Thyroid gland (tissue), 4 donors: ENCODE measurements around the gene KIF2B. TPM values are rescaled to one million over a fixed set of nuclear protein-coding genes. Genes with fewer than 3 reads are reported as not detected.
"Not testable (repeated sequence)": the region's sequence is repeated elsewhere in the genome, so short reads cannot be mapped to it uniquely, and the experiment has no call there.

Source experiments
- DNase-seq, 2 donors: peaks; one replicate each; pipeline ENCODE4 v3.0.0-alpha.2; 2019
- H3K27ac ChIP-seq, 3 donors: fragments of 200-600 bp; sonication (generic); 1 replicate in 2 of 3; 2 replicates in 1 of 3; pipeline ENCODE4 v1.5.1; 2016 to 2019; ENCODE audit warnings: mild to moderate bottlenecking in 1 of 3, moderate library complexity in 1 of 3
- H3K27me3 ChIP-seq: fragments of 200-600 bp; sonication (generic); one replicate; pipeline ENCODE4 v1.5.1; 2019
- H3K36me3 ChIP-seq, 2 donors: fragments of 200-600 bp; sonication (generic); one replicate each; pipeline ENCODE4 v1.5.1; 2016 to 2019
- H3K4me1 ChIP-seq, 2 donors: fragments of 200-600 bp; sonication (generic); one replicate each; pipeline ENCODE4 v1.5.1; 2017 to 2019
- H3K4me3 ChIP-seq, 3 donors: fragments of 200-600 bp; sonication (generic); replicated peaks in 1 of 3; 1 replicate in 2 of 3; 2 replicates in 1 of 3; pipeline ENCODE4 v1.5.1; 2016; ENCODE audit warnings: mild to moderate bottlenecking in 1 of 3
- H3K9me3 ChIP-seq: fragments of 200-600 bp; sonication (generic); one replicate; pipeline ENCODE4 v1.5.1; 2017
- CTCF ChIP-seq, 6 experiments: fragments of 200-600 bp in 3 of 6; fragments of 450-650 bp in 3 of 6; sonication (generic) in 3 of 6; IDR thresholded peaks; one replicate each; pipeline ENCODE4 v1.5.1; 2016 to 2019; ENCODE audit warnings: antibody characterized with exemption in 6 of 6, mild to moderate bottlenecking in 2 of 6, inconsistent platforms in 1 of 6, moderate library complexity in 1 of 6
- POLR2A ChIP-seq, 2 donors: fragments of 450-650 bp; IDR thresholded peaks; one replicate each; pipeline ENCODE4 v1.6.1; 2017; ENCODE audit warnings: antibody characterized with exemption in 2 of 2, mild to moderate bottlenecking in 2 of 2, moderate library complexity in 1 of 2
- whole genome bisulfite sequencing, 2 donors: methylation state at CpG; one replicate each; pipeline ENCODE4 v1.1.5; 2017; 5-methylcytosine and 5-hydroxymethylcytosine counted together
- intact Hi-C: fragments of 100-400 bp; cut with DNase I; formaldehyde crosslinking; loops from one replicate; pipeline ENCODE4 v1.15.1; 2023
- total RNA-seq, 4 donors: library from RNA; depleted of rRNA; stranded (reverse); fragments of >200 nt; gene quantifications; one replicate each; pipeline ENCODE4 v1.2.3, GENCODE V29; 2016

KIF2B gene
- total RNA-seq, 4 donors from 2014 or later, result 0.11 to 0.27 TPM; not detected in 2

- H3K4me1 ChIP-seq, result no peaks in the 10 kb centered on the region
- no peak overlapping the region for H3K27ac ChIP-seq
- DNase-seq, result no peak
- H3K9me3 ChIP-seq, result no peaks in the 10 kb centered on the region
- H3K4me3 ChIP-seq, result no peak overlapping the region
- intact Hi-C loops, result no loop called here
- no peaks in the 10 kb centered on the region for H3K27me3 ChIP-seq
- WGBS, 2 donors, result 37 to 45% methylated on average over 6 of the region's 6 CpGs
- no peaks in the 10 kb centered on the region for H3K36me3 ChIP-seq
- TF ChIP-seq CTCF (IDR thresholded peaks at IDR 0.05) (no peak), POLR2A (IDR thresholded peaks at IDR 0.05) (no peak)
These were observed 15.4 kb upstream of the KIF2B start for GRCh38 chr17:53807286-53807685.

- TF ChIP-seq POLR2A (IDR thresholded peaks at IDR 0.05), result no peak
- no peak for TF ChIP-seq CTCF (IDR thresholded peaks at IDR 0.05)
- no peak overlapping the region for H3K4me3 ChIP-seq
- H3K9me3 ChIP-seq, result no peaks in the 10 kb centered on the region
- no peak overlapping the region for H3K27ac ChIP-seq
- peaks cover 0 to 3% of the 10 kb centered on the region in 2 donors for H3K4me1 ChIP-seq
- H3K27me3 ChIP-seq, result no peaks in the 10 kb centered on the region
- no peaks in the 10 kb centered on the region for H3K36me3 ChIP-seq
- DNase-seq, result no peak
- intact Hi-C loops, result no loop called here
- 96 to 97% methylated on average over 1 of the region's 1 CpG for WGBS, 2 donors
These were observed 4.5 kb upstream of the KIF2B start for GRCh38 chr17:53818271-53818670.

- no peak for DNase-seq
- 79 to 80% methylated on average over 2 of the region's 2 CpGs for WGBS, 2 donors
- Histone ChIP-seq H3K4me3 (no peak overlapping the region), H3K9me3 (no peaks in the 10 kb centered on the region), H3K27me3 (no peaks in the 10 kb centered on the region), H3K36me3 (no peaks in the 10 kb centered on the region), H3K4me1 (peaks cover 0 to 3% of the 10 kb centered on the region in 2 donors), H3K27ac (no peak overlapping the region)
- TF ChIP-seq CTCF (IDR thresholded peaks at IDR 0.05) (no peak), POLR2A (IDR thresholded peaks at IDR 0.05) (no peak)
- intact Hi-C loops, result no loop called here
These were observed 3.8 kb upstream of the KIF2B start for GRCh38 chr17:53818929-53819328.

- no peak overlapping the region for H3K4me3 ChIP-seq
- no peaks in the 10 kb centered on the region for H3K9me3 ChIP-seq
- no peak overlapping the region for H3K27ac ChIP-seq
- TF ChIP-seq POLR2A (IDR thresholded peaks at IDR 0.05) (no peak), CTCF (IDR thresholded peaks at IDR 0.05) (no peak)
- WGBS, 2 donors, result 26 to 41% methylated on average over 1 of the region's 1 CpG
- H3K36me3 ChIP-seq, result no peaks in the 10 kb centered on the region
- H3K4me1 ChIP-seq, result peaks cover 0 to 3% of the 10 kb centered on the region in 2 donors
- intact Hi-C loops, result no loop called here
- DNase-seq, result peak; percentile 38 to 51
- H3K27me3 ChIP-seq, result no peaks in the 10 kb centered on the region
These were observed 2.8 kb upstream of the KIF2B start for GRCh38 chr17:53819956-53820355.

GRCh38 chr17:53823341-53824050, 769 bp downstream of the KIF2B start:
- intact Hi-C loops, result no loop called here
- 95 to 97% methylated on average over 32 of the region's 32 CpGs for WGBS, 2 donors
- Histone ChIP-seq H3K27me3 (no peaks in the 10 kb centered on the region), H3K4me1 (peaks cover 0 to 3% of the 10 kb centered on the region in 2 donors), H3K9me3 (no peaks in the 10 kb centered on the region), H3K36me3 (no peaks in the 10 kb centered on the region), H3K4me3 (no peak overlapping the region), H3K27ac (no peak overlapping the region)
- DNase-seq, result no peak
- no peak for TF ChIP-seq POLR2A (IDR thresholded peaks at IDR 0.05)
- TF ChIP-seq CTCF (IDR thresholded peaks at IDR 0.05), result no peak

GRCh38 chr17:53834771-53835170, 12.0 kb downstream of the KIF2B start:
- H3K9me3 ChIP-seq, DNase-seq, H3K36me3 ChIP-seq, H3K4me3 ChIP-seq, intact Hi-C loops, H3K4me1 ChIP-seq, H3K27ac ChIP-seq, H3K27me3 ChIP-seq: not testable (repeated sequence)
- WGBS, 2 donors, result 86 to 90% methylated on average over 8 of the region's 8 CpGs
